ENCODE data around the gene ANTXR1.

The ANTXR1 gene

DNA sequence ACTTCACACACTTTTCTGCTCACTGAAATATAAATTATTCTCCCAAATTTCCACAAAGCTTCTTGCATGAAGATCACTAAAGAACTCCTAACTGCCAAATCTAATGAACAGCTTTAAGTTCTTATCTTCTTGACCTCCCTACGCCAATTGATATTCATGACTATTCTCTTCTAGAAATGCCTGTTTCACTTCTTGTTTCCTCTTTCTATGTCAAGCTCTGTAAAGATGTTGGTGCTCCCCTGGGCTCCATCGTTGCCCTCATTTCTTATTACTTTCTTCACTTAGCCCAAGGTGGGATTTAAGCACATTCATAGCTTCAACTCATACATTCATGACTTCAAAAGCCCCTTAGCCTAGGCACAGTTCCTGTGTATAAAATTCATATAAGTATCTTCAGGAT lies 9.2 kb upstream of the ANTXR1 start:
- DNase-seq (ENCODE audit: low read depth in 2 of 2) = no peak

DNA sequence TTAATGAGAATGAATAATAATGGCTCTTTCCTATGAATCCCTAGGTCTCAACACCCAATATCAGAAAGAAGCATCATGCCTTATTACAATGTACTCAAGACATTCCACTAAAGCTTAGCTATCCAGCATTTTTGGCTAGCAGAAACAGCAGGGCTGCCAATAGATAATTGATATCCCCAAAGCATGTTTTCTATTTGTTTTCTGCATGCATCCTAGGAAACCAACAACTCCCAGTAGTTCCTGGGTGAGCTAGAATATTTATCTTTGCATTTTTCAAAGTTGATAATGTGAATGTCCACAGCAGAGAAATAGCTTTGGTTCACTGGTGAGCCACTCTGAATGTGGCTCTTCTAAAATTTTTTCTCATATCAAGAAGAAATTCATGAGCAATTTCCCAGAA lies 5.8 kb upstream of the ANTXR1 start:
- DNase-seq (ENCODE audit: low read depth in 2 of 2) = no peak

DNA sequence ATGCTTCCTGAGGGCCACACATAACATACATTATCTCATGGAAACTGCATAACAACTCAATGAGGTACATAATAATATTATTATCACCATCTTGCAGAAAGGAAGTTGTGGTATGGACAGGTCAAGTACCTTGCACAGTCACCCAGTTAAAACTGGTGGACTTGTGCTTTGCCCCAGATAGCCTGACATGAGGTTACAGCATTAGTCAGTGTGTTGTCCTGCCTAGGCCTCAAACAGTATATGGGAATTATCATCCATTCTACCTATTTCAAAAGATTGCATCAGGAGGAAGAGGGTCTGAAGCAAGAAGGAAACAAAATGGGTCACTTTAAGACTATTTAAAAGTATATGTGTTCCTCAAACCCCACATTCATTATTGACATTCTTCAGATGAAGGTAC lies 5.4 kb upstream of the ANTXR1 start:
- no peak for DNase-seq (ENCODE audit: low read depth in 2 of 2)

DNA sequence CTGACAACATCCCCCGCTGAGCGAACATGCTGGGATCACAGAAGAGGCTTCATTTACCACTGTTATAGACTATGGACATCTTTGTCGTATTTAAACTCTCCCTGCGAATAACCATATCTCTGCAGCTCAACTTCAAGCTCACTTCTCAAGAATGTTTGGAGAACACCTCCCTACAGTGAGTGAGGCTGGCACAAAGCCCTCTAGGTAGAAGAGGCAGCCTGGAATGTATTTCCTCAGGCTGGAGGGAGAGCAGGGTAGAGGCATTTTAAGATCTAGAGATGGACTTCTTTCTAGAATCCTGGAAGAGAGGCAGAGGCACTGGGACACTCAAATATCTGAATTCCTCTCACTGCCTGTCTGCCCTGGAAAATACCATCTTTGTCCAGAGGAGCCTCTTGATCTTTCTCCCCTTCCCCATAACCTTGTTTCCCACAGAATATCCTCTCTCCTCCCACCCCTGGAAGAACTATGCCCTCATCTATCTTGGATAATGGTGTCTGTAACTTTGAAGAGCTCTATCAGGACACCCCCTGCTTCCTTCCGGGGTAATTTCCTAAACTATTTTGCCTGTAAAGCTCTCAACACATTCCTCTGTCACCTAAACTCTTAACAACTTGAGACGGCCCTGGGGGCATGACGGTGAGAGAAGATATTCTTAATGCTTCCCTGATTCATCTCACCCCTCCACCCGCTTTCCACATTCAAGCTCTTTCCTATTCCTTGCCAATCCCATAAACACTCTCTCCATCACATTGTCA lies 2.4 kb upstream of the ANTXR1 start:
- no peak for DNase-seq (ENCODE audit: low read depth in 2 of 2)

DNA sequence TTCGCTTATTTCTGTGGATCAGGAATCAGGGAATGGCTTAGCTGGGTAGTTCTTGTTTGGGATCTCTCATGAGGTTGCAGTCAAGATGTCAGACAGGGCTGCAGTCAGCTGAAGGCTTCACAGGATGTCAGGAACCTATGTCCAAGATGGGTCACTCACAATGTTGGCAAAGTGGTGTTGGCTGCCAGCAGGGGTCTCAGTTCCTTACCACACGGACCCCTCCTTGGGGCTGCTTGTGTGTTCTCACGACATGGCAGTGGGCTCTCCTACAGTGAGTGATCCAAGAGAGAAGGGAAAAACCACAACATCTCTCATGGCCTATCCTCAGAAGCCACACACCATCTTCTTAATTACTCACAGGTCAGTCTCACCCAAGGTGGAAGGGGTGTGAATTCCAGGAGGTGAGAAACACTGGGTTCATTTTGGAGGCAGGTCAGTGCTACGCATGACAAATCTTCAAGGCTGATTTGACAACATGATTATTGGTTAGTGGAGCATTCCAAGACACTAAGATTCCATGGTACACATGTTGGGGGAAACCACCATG lies 1.3 kb upstream of the ANTXR1 start:
- DNase-seq (ENCODE audit: low read depth in 2 of 2) = no peak

DNA sequence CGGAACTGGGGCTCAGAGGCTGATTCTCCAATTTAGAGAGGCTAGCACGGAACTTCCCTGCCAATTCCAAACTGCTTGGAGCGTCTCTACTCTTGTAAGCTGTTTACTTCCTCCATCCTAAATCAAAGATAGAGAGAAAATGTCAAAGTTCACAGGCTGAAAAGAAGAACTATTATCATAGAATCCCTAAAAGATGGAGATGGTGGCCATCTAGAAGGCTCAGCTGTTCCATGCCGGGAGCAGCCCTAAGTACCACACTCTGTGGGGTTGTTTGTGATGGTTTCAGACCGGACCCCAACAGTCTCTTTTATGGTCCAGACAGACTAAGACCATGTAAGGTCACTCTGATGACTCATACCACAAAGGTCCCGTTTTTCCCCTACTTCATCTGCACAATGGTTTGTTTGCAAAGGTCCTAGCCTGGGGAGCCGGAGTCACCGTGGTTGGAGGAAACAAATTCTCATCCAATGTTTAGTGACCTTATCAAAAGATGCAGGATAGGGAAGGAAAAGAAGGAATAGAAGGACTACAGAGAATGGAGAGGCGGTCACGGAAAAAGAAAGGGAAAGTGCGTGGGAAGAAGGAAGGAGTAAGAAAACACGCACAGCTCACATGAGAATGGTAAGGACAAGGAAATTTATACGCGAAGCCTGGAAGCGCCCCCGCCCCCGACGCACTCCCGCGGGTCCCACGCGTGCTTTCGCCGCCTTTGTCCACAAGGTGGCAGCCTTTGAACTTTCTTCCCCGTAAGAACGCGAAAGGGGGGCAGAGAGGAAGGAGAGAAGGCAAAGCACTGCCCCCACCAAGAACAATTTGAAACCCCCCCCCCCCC lies 453 bp upstream of the ANTXR1 start:
- no peak for DNase-seq (ENCODE audit: low read depth in 2 of 2)

DNA sequence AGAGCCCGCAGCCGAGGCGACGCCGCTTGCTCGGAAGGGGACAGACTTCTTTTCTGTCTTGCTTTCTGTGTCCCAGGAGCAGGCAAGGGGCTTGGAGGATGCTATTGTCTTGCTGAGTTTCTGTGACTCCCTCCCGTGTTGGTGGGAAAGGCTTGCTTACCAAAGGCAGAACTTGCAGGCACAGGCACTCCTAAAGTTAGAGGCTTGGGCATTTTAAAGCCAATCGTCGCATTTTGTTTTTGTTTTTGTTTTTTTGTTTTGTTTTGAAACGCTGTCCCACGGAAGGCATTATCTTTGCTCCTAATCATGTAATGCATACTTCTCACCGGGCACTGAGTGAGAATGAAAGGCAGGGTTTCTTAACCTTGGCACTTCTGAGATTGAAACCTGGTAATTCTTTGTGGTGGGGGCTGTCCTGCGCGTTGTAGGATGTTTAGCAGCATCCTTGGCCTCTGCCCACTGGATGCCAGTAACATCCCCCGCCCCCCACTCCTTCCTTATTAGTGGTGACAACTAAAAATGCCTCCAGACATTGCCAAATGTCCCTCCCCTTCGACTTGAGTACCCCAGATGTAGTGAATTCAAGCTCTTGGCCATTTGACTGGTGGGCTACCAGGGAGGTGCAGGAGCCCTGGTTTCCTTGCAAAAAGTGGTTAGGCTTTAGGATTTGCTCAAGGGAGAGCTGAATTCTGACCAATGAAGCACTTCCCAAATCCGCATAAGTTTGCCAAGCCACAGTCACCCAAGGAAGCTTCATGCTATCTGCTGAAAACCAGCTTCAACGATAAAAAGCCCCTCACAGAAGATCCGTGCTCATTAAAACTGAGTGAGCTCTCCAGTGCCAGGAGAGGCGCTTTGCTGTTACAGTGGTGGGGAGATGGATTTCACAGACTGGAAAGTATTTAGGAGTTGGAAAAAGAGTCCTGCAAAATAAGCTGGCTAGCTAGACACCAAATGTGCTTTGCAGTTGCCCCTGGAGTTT lies 1.2 kb downstream of the ANTXR1 start:
- DNase-seq (ENCODE audit: low read depth in 2 of 2) = no peak

DNA sequence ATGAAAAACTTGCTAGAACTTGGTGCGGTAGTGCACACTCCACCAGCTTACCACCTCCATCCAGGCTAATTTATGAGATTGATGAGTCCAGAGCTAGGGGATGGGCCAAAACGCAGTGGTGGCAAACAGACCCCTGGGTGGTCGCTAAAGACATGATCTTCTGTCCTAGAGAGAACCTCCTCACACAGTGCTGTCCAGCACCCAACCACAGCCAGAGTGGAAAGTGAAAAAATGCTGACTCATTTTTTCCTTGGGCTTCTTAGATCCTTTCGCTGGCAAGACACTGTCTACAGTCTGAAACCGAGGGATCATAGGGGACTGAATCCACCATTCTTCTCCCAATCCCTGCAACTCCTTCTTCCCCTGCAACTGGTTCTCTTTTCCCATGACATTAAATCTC lies 4.1 kb downstream of the ANTXR1 start:
- DNase-seq (ENCODE audit: low read depth in 2 of 2) = no peak

DNA sequence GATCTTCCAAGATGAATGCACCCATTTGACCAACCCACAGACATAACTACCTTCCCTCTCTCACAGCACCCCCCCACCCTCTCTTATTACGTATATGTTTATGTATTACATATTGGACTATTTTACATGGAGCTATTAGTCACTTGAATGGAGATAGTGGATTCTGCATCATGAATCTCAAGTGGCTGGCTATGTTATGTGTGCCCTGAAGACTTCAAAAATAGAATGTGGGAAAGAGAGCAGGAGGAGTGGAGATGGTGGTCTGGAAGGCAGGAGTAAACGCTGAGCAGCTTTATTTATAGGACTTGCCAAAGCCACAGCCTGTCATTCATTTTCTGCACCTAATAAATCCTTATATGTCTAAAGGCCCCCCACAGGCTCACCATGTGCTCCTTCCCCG lies 4.9 kb downstream of the ANTXR1 start:
- no peak for DNase-seq (ENCODE audit: low read depth in 2 of 2)

DNA sequence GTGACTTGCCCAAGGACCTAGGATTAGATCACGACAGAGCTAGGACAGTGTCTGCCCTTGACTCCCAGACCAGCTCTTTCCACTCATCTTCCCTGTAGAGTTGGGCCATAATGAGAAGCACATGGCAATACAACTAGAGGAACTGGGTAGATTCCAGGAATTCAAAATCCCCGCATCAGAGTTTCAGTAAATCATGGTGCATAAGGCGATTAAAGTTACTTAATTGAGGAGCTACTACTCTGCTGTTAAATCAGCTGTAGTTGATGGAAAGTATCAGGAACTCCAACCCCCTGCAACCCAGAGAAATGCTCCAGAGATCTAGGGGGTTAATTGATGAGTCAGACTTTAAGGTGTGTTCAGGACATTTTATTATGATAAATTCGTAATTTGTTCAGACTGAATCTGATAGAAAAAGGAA lies 5.7 kb downstream of the ANTXR1 start:
- no peak for DNase-seq (ENCODE audit: low read depth in 2 of 2)

DNA sequence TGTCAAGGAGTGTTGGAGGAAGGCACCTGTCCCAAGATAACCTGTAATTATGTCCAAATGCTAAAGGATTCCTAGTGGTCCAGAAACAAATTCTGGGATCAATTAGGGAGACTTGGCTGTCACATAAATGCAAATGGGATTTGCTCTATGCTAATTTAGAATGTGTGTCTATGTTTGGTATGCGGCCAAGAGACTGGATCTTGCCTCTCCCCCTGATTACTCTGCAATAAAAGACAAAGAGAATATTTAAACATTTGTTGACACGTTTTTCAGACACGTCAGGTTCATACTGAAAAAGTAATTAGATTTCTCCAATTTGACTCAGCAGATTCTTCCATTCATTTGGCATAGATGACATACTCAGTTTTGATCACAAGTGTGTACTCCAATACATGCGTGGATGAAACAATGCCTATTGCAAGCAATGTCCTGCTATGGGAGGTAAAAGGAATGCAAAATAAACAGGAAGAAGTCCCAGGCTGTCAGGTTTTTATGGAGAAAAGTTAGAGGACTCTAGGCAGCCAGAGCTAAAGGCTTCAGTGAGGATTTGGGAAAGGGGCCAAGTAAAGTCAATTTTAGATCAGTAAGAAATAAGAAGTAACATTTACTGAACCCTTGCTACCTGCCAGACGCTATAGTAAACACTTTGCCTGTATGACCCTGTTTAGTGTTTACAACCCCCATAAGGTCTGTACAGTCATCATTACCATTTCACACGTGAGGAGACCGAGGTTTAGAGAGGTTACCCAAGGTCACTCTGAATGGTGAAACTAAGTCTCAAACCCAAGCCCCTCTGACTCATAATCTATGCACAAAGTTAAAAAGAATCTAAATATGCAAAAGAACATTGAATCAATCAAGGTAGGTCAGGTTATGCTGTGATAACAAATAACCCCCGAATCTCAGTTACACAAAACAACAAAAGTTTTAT lies 7.8 kb downstream of the ANTXR1 start:
- no peak for DNase-seq (ENCODE audit: low read depth in 2 of 2)

DNA sequence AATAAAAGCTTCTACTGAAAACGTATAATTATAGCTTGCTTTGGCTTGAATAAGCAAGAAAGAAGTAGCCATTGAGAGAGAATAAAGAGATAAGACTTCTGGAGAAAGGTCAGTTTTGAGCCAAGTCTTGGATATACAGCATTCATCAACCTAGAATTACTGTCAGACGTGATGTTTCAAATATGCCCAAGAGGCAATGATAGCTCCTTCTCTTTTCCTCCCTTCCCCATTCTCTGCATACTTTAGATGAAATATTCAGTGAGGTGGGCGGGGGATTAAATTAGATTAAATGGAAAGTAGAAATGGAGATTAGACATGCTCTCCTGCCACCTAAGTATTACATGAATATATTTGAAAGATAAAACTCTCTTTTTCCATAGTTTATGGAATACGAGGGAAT lies 8.7 kb downstream of the ANTXR1 start:
- no peak for DNase-seq (ENCODE audit: low read depth in 2 of 2)

DNA sequence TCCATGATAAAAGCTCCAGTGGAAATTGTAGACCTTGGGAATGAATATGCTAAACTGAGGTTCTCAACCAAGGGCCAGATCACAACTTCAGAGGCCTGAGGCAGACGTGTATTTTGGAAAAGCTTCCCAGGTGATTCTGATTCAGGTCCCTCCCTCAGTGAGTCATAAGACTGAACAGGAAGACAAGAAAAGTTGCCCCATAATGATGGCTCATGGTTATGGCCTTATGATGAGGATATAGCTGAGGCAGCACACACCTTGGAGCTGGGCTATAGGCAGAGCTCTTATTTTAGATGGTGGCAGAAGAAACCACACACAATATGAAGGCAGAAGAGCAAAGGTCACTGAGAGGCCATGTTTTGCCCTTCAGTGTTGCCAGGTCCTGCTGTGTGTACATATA lies 9.6 kb downstream of the ANTXR1 start:
- DNase-seq (ENCODE audit: low read depth in 2 of 2) = no peak

DNA sequence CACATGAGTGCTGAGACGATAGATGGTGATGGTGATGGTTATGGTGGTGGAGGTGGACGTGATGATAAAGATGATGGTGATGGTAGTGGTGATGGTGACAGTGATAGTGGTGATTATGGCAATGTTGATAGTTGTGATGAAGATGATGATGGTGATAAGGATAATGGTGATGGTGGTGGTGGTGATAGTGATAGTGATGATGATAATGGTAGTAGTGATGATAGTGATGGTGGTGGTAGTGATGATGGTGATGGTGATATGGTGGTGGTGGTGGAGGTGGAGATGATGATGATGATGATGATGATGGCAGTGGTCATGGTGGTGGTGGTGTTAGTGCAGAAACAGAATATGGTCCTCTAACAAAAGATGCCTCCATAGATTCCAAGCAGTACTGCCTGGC lies 10.3 kb downstream of the ANTXR1 start:
- no peak for DNase-seq (ENCODE audit: low read depth in 2 of 2)

DNA sequence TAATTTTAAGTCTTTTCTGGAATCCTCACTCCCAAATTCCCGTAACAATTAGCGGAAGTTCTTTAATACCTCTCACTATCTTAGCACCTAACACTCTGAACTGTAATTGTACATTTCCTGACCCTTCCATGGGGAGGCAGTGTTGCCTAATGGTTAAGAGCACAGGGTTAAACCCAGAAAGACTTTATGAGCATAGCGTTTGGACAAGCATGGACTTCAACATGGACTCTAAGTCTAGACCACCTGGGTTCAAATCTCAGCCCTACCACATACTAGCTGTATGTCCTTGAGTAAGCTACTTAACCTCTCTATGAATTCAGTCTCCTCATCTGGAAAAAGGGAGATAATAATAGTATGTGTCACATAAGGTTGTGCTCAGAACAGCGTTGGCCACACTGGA lies 13.0 kb downstream of the ANTXR1 start:
- no peak for DNase-seq (ENCODE audit: low read depth in 2 of 2)

DNA sequence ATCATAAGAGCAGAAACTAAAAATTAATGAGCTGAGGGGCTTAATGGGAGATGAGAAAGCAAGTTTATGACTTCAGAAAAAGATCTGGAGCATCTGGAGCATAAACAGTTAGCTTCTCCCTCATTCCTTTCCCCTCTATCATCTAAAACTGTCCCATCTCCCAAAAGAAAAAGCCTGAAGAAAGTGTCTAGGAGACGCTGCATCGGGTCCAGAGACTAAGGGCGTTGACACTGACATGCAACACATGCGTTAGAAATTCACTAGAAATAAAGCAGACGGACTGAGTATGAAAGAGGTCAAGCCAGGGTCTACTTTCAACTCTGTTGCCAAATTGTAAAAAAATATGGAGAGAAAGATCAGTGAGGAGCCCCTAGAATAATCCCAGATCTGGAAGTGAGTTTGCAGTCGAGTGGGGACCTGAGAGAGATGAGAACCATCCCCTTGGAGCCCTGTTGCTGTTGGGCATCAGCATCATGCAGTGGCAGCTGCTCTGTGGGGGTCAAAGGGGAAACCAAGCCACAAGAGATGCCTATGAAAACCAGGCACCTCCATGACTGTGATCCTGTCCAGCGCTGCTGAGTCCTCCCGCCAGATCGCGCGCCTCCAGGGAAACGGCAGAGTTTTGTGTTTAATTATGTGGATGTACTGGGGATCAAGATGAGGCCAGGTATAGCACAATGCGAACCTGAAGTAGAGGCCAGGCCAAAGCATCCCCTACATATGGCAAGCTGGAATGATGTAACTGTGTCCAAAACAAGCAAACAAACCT lies 13.9 kb downstream of the ANTXR1 start:
- no peak for DNase-seq (ENCODE audit: low read depth in 2 of 2)

DNA sequence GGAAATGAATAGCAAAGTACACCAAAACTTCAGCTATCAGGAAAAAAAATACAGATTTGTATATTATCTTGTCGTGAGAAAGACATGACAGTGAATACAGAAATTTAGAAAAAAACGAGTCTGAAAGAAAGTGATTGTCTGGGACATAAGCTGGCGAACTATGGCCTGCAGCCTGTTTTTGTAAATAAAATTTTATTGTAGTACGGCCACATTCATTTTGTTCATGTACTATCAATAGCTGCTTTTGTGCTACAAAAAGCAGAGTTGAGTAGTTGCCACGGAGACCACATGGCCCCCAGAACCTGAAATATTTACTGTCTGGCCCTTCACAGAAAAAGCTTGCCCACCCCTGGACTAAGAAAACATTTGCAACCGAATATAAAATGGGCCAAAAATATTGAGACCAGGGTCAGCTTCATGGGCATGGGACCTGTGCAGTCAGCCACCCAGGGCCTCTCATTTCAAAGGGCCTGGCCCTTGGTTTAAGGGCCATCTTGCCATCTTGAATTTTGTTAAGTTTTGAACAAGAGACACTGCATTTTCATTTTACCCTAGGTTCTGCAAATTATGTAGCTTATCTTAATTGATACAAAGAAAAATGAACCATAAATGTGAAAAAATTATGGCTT lies 17.9 kb downstream of the ANTXR1 start:
- no peak for DNase-seq (ENCODE audit: low read depth in 2 of 2)

DNA sequence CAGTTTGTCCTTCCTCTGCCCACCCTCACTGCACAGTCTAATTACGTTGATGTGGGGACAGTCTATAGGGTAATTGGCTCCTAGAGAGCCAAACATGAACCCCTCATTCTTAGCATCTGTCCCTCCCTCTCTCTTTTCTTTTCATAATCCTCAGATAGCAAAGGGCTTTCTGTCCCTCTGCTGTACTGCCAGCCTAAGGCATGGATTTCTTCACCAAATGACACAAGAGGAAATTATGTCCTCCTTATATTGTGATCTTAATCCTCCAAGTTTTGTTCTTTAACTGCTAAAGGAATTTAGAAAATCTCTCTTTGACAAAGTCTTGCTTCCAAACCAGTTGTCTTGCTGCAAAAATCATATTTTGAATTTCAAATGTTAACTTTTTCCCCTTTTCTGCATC lies 18.5 kb downstream of the ANTXR1 start:
- DNase-seq (ENCODE audit: low read depth in 2 of 2) = no peak

DNA sequence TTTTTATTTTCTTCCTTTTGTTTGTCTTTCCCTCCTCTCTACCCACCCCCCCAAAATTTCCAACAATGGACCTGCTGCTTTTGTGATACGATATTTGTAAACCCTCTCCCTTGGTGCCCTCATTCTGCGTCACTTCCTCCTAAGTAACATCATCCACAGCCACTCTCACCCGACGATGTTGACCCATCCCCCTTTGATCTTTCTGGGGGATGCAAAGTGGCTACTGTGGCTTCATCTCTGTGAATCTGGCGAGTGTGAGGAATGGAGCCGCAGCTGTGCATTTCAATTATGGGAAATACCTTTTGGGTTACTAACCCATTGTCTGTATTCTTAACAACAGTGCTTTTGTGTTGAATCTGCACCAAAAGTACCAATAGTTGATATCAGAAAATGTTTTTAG lies 19.4 kb downstream of the ANTXR1 start:
- DNase-seq (ENCODE audit: low read depth in 2 of 2) = no peak
